A549 treated with CORT108297 at 1 μM for 4 hours (cell line): ENCODE data around the gene GNPDA2. TPM values are rescaled to one million over a fixed set of nuclear protein-coding genes. Genes with fewer than 3 reads are reported as not detected.

ENCODE experiments used
- total RNA-seq: library from RNA; stranded (reverse); fragments of 200-300 nt; extraction: Qiagen RNA extraction; gene quantifications from 5 replicates; pipeline ENCODE4 v1.2.3, GENCODE V29; 2022

Gene GNPDA2
- 8.3 to 11.5 TPM (median 9.9 TPM) in 5 replicates for total RNA-seq

GRCh38 chr4:44726038-44726871 lies at the start of gene GNPDA2:
Gene GNPDA2, minus strand, starts transcription at chr4:44726556. Its CDS starts 4,349 bp downstream, at chr4:44722207.

GRCh38 chr4:44678094-44679041 lies 48.0 kb downstream of the GNPDA2 start, which contains the start of gene GUF1:
Gene GUF1, plus strand, starts transcription at chr4:44678420. Its CDS starts 203 bp downstream, at chr4:44678623.

Other genes with a start within 250 kb of the GNPDA2 start
- gene YIPF7, start 74.9 kb downstream of the GNPDA2 start, total RNA-seq = 0.21 TPM in 1 of 5 replicates, not detected in the others
- 9.2 to 10.3 TPM (median 9.3 TPM) in 5 replicates for gene GUF1, start 48.1 kb downstream of the GNPDA2 start, total RNA-seq